GM12874 (cell line): ENCODE measurements around the gene SPNS2.

Source experiments
- CTCF ChIP-seq: IDR thresholded peaks from 2 replicates; pipeline ENCODE4 v1.5.1; 2011; ENCODE audit warnings: low read depth, mild to moderate bottlenecking, control low read depth, low read length, moderate library complexity; ENCODE audit not compliant: insufficient read depth

SPNS2 gene

DNA sequence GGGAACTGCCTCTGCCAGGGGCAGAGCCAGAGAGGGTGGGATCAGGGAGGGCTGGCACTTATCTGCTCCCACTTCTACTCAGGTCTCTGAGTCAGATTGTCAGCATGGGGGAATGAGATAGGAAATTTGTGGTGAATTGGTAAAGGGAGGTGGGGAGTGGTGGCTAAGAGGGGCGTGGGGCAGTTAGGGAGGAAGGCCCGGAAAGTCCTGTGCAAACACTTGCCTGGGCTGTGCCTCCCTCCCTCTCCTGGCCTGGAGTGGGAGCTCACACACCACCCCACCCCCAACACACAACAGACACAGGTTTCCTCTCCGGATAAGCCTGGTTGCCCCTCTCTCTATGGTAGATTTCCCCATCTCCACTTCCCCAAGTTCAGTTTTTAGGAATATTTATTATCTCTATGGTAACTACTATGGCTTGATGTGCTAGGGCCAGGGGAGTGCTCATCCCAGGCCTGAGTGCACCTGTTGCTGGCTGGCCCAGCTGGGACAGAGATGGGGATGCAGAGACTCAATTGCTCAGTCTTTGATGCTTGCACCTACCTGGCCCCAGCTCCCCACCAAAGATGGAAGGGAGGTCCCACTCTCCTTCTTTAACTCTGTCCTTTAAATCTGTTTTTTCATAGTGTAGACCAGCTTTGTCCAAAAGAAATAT, 2.7 kb downstream of the SPNS2 start:
- TF ChIP-seq CTCF: no peak

DNA sequence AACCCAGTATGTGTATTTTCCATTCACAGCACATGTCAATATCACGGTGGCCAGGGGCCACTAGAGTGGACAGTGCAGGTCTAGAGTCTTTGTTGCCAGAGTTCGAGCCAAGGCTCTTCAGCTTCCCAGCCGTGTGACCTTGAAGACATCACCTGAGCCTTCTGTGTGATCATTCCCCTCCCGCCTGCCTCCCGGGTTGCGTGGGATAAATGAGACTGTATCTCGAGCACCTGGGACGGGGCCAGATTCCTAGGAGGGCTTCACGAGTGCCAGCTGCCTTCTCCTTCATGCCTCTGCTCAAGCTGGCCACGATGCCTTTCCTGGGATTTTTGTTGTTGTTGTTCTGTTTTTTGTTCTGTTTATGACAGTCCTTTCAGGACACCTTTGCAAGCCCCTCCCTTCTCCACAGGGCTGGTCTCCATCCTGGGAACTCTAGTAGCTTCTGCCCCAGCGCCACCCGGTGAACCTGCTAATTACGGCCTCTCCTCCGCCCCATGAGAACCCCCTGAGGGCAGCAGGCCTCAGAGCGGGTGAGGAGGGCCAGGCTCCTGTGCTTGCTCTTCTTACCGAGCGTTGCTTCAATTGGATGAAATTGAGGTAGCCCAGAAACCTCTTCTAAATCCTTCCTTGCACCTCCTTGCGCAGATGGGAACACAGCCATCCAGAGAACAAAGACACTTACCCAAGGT, 3.9 kb downstream of the SPNS2 start:
- no peak for TF ChIP-seq CTCF

GRCh38 chr17:4503283-4504025, 4.8 kb downstream of the SPNS2 start:
- no peak for TF ChIP-seq CTCF

- TF ChIP-seq CTCF: no peak
Measured at GRCh38 chr17:4504188-4504587, 5.5 kb downstream of the SPNS2 start.

- no peak for TF ChIP-seq CTCF
Measured at GRCh38 chr17:4505187-4505586, 6.5 kb downstream of the SPNS2 start.

GRCh38 chr17:4506175-4506813, 7.6 kb downstream of the SPNS2 start:
- no peak for TF ChIP-seq CTCF

DNA sequence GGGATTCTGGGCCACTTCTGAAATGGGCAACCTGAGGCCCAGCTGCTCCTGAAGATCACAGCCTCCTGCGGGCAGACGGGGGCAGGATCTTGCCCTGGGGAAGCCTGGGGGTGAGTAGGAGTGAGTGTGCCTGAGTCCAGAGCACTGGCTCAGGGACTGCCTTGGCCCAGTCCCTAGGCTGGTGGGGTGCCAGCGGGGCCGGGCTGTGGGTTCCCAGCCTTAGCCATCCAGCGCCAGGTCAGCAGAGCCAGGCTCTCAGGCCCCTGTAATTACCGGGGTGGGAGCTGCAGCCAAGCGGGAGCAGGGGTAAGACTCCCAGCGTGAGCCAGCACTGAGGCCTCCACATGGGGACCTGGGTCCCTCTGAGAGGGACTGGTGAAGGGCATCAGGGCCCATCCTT, 8.2 kb downstream of the SPNS2 start:
- TF ChIP-seq CTCF: no peak
